DOHH2 (cell line): ENCODE data around the gene FAM83F.

ENCODE experiments used
- EZH2phosphoT487 ChIP-seq: fragments of 200-600 bp; sonication (generic); IDR thresholded peaks from 2 replicates; pipeline ENCODE4 v1.6.1; 2017; ENCODE audit warnings: borderline replicate concordance, mild to moderate bottlenecking, antibody characterized with exemption, low read length, moderate library complexity, mixed read lengths
- TF ChIP-seq, protein P1 (sequence below): fragments of 200-600 bp; sonication (generic); IDR thresholded peaks from one replicate; pipeline ENCODE4 v1.5.1; 2014; ENCODE audit warnings: antibody characterized with exemption, mild to moderate bottlenecking, low read depth, low read length; ENCODE audit not compliant: poor library complexity, severe bottlenecking

DNA sequence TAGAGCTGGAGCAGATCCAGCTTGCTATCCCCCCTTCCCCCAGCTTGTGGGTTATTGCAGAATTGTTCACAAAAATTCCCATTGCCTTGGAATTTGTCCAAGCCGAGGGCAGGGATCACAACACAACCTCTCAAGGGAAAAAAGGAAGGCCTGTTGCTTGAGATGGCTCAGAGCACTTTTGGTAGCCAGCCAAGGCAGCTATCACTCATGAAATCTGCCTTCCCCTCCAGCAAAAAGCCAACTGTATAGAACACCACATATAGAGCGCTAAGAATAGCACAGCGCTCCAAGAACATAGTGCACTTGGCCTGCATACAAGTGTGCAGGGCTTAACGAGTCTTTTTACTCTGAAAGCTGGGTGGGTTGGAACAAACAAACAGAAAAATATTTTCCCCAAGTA, 46.2 kb downstream of the FAM83F start:
- TF ChIP-seq, protein P1, sequence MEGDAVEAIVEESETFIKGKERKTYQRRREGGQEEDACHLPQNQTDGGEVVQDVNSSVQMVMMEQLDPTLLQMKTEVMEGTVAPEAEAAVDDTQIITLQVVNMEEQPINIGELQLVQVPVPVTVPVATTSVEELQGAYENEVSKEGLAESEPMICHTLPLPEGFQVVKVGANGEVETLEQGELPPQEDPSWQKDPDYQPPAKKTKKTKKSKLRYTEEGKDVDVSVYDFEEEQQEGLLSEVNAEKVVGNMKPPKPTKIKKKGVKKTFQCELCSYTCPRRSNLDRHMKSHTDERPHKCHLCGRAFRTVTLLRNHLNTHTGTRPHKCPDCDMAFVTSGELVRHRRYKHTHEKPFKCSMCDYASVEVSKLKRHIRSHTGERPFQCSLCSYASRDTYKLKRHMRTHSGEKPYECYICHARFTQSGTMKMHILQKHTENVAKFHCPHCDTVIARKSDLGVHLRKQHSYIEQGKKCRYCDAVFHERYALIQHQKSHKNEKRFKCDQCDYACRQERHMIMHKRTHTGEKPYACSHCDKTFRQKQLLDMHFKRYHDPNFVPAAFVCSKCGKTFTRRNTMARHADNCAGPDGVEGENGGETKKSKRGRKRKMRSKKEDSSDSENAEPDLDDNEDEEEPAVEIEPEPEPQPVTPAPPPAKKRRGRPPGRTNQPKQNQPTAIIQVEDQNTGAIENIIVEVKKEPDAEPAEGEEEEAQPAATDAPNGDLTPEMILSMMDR, result no peak
- TF ChIP-seq EZH2phosphoT487, result no peak
